CD14-positive monocyte (primary cell): ENCODE measurements around the gene DNAH10. TPM values are rescaled to one million over a fixed set of nuclear protein-coding genes. Genes with fewer than 3 reads are reported as not detected.
A peak's percentile ranks its signal among the peaks of the same experiment; 100 is the strongest.

Experiments used
- DNase-seq, 3 donors: peaks; one replicate each; pipeline ENCODE4 v3.0.0-alpha.2; 2011 to 2022
- H2AFZ ChIP-seq: 2 replicates; pipeline ENCODE4 v1.6.0; 2012; ENCODE audit warnings: mild to moderate bottlenecking, low read depth, low read length, inconsistent platforms; ENCODE audit not compliant: insufficient read depth, poor library complexity, severe bottlenecking
- H3K27ac ChIP-seq, 2 donors: 1 replicate in 1 of 2; 2 replicates in 1 of 2; pipeline ENCODE4 v1.5.1; 2012 to 2013; ENCODE audit warnings: low read length in 2 of 2, control low read depth in 1 of 2, inconsistent platforms in 1 of 2, low read depth in 1 of 2, mild to moderate bottlenecking in 1 of 2
- H3K27me3 ChIP-seq, 2 donors: one replicate each; pipeline versions ENCODE4 v1.6.0 to v1.6.1; 2011 to 2013; ENCODE audit warnings: low read length in 2 of 2; ENCODE audit not compliant: control insufficient read depth in 2 of 2, insufficient read depth in 2 of 2
- H3K36me3 ChIP-seq, 2 donors: replicated peaks in 1 of 2; 1 replicate in 1 of 2; 2 replicates in 1 of 2; pipeline versions ENCODE4 v1.5.1 to v1.6.1; 2012 to 2013; ENCODE audit warnings: low read length in 2 of 2, control low read depth in 1 of 2, inconsistent platforms in 1 of 2, mild to moderate bottlenecking in 1 of 2; ENCODE audit not compliant: insufficient read depth in 2 of 2, control insufficient read depth in 1 of 2
- H3K4me1 ChIP-seq, 2 donors: 1 replicate in 1 of 2; 2 replicates in 1 of 2; pipeline versions ENCODE4 v1.5.1 to v1.6.1; 2012 to 2013; ENCODE audit warnings: low read length in 2 of 2, control low read depth in 1 of 2, inconsistent platforms in 1 of 2, mild to moderate bottlenecking in 1 of 2, moderate library complexity in 1 of 2; ENCODE audit not compliant: insufficient read depth in 2 of 2, control insufficient read depth in 1 of 2
- H3K4me2 ChIP-seq: replicated peaks from 2 replicates; pipeline ENCODE3; 2012; ENCODE audit warnings: low read length, moderate library complexity, mild to moderate bottlenecking; ENCODE audit not compliant: poor library complexity, severe bottlenecking; ENCODE audit errors: extremely low read depth
- H3K4me3 ChIP-seq, 3 experiments: fragments of 200-600 bp in 1 of 3; sonication (generic) in 1 of 3; replicated peaks in 1 of 3; 1 replicate in 2 of 3; 2 replicates in 1 of 3; pipeline ENCODE4 v1.5.1; 2011 to 2013; ENCODE audit warnings: low read length in 3 of 3, mild to moderate bottlenecking in 3 of 3, control low read depth in 2 of 3, low read depth in 2 of 3, inconsistent platforms in 1 of 3, moderate library complexity in 1 of 3
- H3K79me2 ChIP-seq: 2 replicates; pipeline ENCODE4 v1.6.0; 2012; ENCODE audit warnings: mild to moderate bottlenecking, control low read depth, inconsistent platforms, low read length, moderate library complexity; ENCODE audit not compliant: insufficient read depth
- H3K9ac ChIP-seq: 2 replicates; pipeline ENCODE4 v1.6.0; 2017; ENCODE audit warnings: low read length, mild to moderate bottlenecking; ENCODE audit not compliant: insufficient read depth, poor library complexity, severe bottlenecking
- H3K9me3 ChIP-seq, 2 donors: replicated peaks in 1 of 2; 1 replicate in 1 of 2; 2 replicates in 1 of 2; pipeline versions ENCODE4 v1.5.1 to v1.6.1; 2012 to 2013; ENCODE audit warnings: low read length in 2 of 2, control low read depth in 1 of 2; ENCODE audit not compliant: control insufficient read depth in 1 of 2, insufficient read depth in 1 of 2
- H4K20me1 ChIP-seq: 2 replicates; pipeline ENCODE4 v1.6.0; 2012; ENCODE audit warnings: mild to moderate bottlenecking, low read length, control low read depth, moderate library complexity; ENCODE audit not compliant: insufficient read depth
- H3K27ac Mint-ChIP-seq, 7 donors: one replicate each; pipeline ENCODE4 v1.8.0; 2020; ENCODE audit warnings: mild to moderate bottlenecking in 7 of 7, mixed read lengths in 7 of 7, moderate library complexity in 6 of 7, inconsistent platforms in 2 of 7
- H3K27me3 Mint-ChIP-seq, 3 donors: one replicate each; pipeline ENCODE4 v1.8.0; 2021 to 2022; ENCODE audit warnings: low read depth in 3 of 3, mild to moderate bottlenecking in 3 of 3, mixed read lengths in 3 of 3, moderate library complexity in 3 of 3, inconsistent platforms in 1 of 3
- H3K36me3 Mint-ChIP-seq, 2 donors: one replicate each; pipeline ENCODE4 v1.8.0; 2020; ENCODE audit warnings: mixed read lengths in 2 of 2, inconsistent platforms in 1 of 2, mild to moderate bottlenecking in 1 of 2
- H3K4me1 Mint-ChIP-seq: one replicate; pipeline ENCODE4 v1.8.0; 2020; ENCODE audit warnings: mild to moderate bottlenecking, mixed read lengths
- H3K4me3 Mint-ChIP-seq, 2 donors: one replicate each; pipeline ENCODE4 v1.8.0; 2020; ENCODE audit warnings: mild to moderate bottlenecking in 2 of 2, mixed read lengths in 2 of 2, moderate library complexity in 1 of 2
- H3K9me3 Mint-ChIP-seq, 7 donors: one replicate each; pipeline ENCODE4 v1.8.0; 2020 to 2022; ENCODE audit warnings: mixed read lengths in 7 of 7, mild to moderate bottlenecking in 6 of 7, moderate library complexity in 6 of 7, inconsistent platforms in 2 of 7
- CTCF ChIP-seq: fragments of 200-600 bp; IDR thresholded peaks from one replicate; pipeline ENCODE4 v1.8.0; 2022; ENCODE audit warnings: antibody characterized with exemption, mild to moderate bottlenecking
- whole genome bisulfite sequencing: methylation state at CpG from one replicate; pipeline ENCODE4 v1.1.5; 2013; ENCODE audit warnings: missing lambda C conversion rate; ENCODE audit not compliant: insufficient coverage; 5-methylcytosine and 5-hydroxymethylcytosine counted together
- intact Hi-C, 2 donors: fragments of 100-400 bp; cut with micrococcal nuclease; formaldehyde crosslinking; loops; one replicate each; pipeline versions ENCODE4 v1.15.0 to v1.15.1; 2023
- polyA minus RNA-seq: library from RNA; depleted of rRNA, polyadenylated mRNA; stranded (reverse); fragments of >200 nt; gene quantifications from 2 replicates; pipeline ENCODE4 v1.2.3, GENCODE V29; 2012
- polyA plus RNA-seq, 3 donors: library from polyadenylated mRNA; depleted of rRNA in 1 of 3; unstranded in 2 of 3; stranded (reverse) in 1 of 3; fragments of 300-500 nt in 2 of 3; fragments of >200 nt in 1 of 3; fragmentation: Illumina TruSeq in 2 of 3; gene quantifications; 1 replicate in 2 of 3; 2 replicates in 1 of 3; pipeline ENCODE4 v1.2.3, GENCODE V29; 2012 to 2021
- total RNA-seq, 12 experiments: library from RNA in 1 of 12; stranded (reverse) in 1 of 12; fragments of 120-200 nt in 1 of 12; gene quantifications; one replicate each; pipeline ENCODE4 v1.2.4 and lab custom pipeline; 2013 to 2026; ENCODE audit warnings: mixed read lengths in 6 of 12, inconsistent platforms in 1 of 12

Gene DNAH10
- 0.06 TPM for total RNA-seq (2013)
- polyA plus RNA-seq: not detected
- polyA minus RNA-seq: under 0.01 and 0.08 TPM in 2 replicates
- total RNA-seq (lab: John Stamatoyannopoulos, UW): 0 to 8.5 (median 0.29) reads per million in 11 experiments

- H3K27ac Mint-ChIP-seq: peak within 1 kb of the TSS in 1 of 7 donors; percentile 30
- peak within 1 kb of the TSS; percentile 45 to 81 (median 50) for H3K4me3 ChIP-seq
- peak within 1 kb of the TSS; percentile 86 for H2AFZ ChIP-seq
These were observed at the start of gene DNAH10 for GRCh38 chr12:123761841-123762714. Gene DNAH10 (plus strand): TSS chr12:123762301. CDS start chr12:123762337, 36 bp downstream.

More at GRCh38 chr12:123761841-123762714, at the start of gene DNAH10:
- H3K79me2 ChIP-seq: no peaks in the 10 kb centered on the region
- peaks cover 3 to 19% of the 10 kb centered on the region in 2 donors for H3K36me3 ChIP-seq
- no peaks in the 10 kb centered on the region for H3K9me3 ChIP-seq
- H3K27ac ChIP-seq: no peak within 1 kb of the TSS
- intact Hi-C loops: no loop called here
- peak; percentile 9 to 30 (median 13) for DNase-seq
- H3K27me3 ChIP-seq: peaks cover 0 to 8% of the 10 kb centered on the region in 2 donors
- peak within 1 kb of the TSS; percentile 93 for H3K4me2 ChIP-seq
- peaks cover 11% of the 10 kb centered on the region for H3K4me1 Mint-ChIP-seq
- peaks cover 17 to 18% of the 10 kb centered on the region in 2 donors for H3K36me3 Mint-ChIP-seq
- H3K27me3 Mint-ChIP-seq: peaks cover 15 to 27% (median 16%) of the 10 kb centered on the region in 3 donors
- WGBS: under 1% methylated on average over 100 of the region's 105 CpGs
- no peaks in the 10 kb centered on the region for H4K20me1 ChIP-seq
- H3K4me3 Mint-ChIP-seq: peak within 1 kb of the TSS; percentile 92 to 97
- peaks cover 12 to 17% of the 10 kb centered on the region in 2 donors for H3K4me1 ChIP-seq
- H3K9me3 Mint-ChIP-seq: peaks cover 0 to 3% (median 0%) of the 10 kb centered on the region in 7 donors
- no peak for TF ChIP-seq CTCF
- peak within 1 kb of the TSS; percentile 63 for H3K9ac ChIP-seq
